Activated CD8-positive, alpha-beta memory T cell treated with anti-CD3 and anti-CD28 coated beads for 48 hours (primary cell): ENCODE data around the gene AZIN2.
A peak's percentile ranks its signal among the peaks of the same experiment; 100 is the strongest.
"Not testable (repeated sequence)": the region's sequence is repeated elsewhere in the genome, so short reads cannot be mapped to it uniquely, and the experiment has no call there.

Experiments used
- DNase-seq, 3 experiments: peaks; one replicate each; pipeline ENCODE4 v3.0.0-alpha.2; 2020; ENCODE audit warnings: low read depth in 2 of 3, low spot score in 2 of 3

Gene AZIN2

GRCh38 chr1:33126411-33127000, 45.6 kb downstream of the AZIN2 start:
- no peak for DNase-seq

DNA sequence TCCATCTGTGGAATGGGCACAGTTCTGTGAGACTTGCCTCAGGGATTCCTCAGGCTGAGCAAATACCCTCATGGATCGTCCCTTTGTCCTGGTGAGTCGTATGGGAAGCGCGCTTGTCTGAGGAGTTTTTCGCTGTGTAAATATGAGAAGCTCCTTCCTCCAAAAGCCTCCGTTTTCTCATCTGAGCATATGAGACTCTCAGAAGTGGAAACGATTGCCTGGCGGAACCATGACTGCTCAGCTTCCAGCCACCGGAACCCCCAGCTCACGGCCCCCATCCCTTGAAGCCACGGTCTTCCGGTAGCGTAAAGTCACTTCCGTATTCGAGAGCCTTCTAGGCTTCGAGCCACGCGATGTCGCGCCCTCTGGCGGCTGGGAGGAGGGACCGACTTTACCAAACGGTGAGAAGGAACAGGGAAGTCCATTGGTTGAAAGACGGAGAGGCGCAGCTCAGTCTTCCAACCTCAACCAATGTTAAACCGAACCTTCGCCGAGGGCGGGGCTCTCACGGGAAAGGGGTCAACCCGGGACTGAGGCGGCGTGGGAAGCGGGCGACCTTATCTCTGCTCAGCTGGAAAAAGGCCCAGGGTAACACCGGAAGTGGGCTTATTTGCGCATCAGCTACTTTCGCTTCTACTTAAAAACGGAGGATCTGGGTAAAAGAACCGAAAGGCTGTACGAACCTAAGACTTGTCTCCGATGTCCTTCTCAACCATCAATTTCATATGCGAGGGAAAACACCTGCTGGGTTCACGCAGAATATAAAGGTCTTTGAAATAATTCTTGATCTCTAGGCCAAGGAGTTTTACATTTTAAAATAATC, 46.3 kb downstream of the AZIN2 start:
- peak; percentile 91 to 97 (median 91) for DNase-seq

DNA sequence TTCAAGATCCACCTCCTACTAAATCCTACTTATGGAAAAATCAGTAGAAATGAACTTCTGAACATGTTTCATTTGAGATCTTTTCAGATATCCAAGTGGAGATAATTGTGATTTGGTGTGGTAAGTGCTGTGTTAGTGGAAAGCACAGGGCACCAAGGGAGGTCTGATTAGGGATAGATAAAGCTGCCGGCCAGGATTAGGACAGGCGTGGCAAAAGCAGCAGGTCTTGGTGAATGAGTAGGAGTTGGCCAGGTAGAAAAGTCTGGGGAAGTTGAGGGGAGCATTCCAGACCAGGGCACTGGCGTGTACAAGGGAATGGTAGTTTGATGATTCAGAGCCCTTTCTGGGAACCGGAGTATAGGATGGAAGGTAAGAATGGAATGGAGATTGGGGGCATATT, 47.8 kb downstream of the AZIN2 start:
- no peak for DNase-seq

DNA sequence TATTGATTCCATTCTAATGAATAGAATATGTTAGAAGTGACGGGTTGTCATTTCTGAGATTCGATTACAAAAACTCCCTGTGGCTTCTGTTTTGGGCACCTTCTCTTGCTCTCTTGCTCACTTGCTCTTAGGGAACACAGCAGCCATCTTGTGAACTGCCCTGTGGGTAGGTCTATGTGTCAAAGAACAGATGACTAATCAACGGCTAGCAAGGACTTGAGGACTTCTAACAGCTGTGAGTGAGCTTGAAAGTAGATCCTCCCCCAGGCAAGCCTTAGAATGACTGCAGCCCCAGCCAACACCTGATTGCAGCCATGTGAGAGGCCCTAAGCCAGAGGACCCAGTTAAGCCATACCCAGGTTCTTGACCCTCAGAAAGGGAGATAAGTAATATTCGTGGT, 49.3 kb downstream of the AZIN2 start:
- DNase-seq = no peak

GRCh38 chr1:33131191-33131590, 50.2 kb downstream of the AZIN2 start:
- DNase-seq = no peak

- DNase-seq = no peak
Observed at GRCh38 chr1:33132549-33132948, 51.6 kb downstream of the AZIN2 start.

- DNase-seq = no peak
Observed at GRCh38 chr1:33133478-33134105, 52.6 kb downstream of the AZIN2 start.

GRCh38 chr1:33136041-33136440, 55.1 kb downstream of the AZIN2 start:
- not testable (repeated sequence) for DNase-seq

DNA sequence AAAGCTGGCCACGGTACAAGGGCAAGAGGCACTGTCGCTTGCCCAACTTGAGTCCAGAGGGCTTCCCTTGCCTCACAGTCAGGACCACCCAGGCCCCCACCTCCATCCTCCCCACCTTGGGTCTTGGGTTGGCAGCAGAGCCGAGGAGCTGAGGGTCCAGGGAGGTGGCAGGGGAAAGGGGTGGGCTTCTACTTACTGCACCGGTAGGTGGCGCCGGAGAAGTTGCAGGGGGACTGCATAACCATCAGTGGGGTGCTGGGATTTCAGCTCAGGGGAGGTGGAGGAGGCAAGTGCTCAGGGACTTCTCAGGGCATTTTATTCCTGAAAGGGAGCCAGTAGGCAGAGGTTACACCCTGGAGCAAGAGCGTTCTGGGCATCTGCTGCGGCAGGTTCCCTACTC, 56.8 kb downstream of the AZIN2 start:
- DNase-seq = peak in 1 of 3 experiments; percentile 13

- DNase-seq = no peak
Observed at GRCh38 chr1:33140153-33141149, 59.5 kb downstream of the AZIN2 start.

DNA sequence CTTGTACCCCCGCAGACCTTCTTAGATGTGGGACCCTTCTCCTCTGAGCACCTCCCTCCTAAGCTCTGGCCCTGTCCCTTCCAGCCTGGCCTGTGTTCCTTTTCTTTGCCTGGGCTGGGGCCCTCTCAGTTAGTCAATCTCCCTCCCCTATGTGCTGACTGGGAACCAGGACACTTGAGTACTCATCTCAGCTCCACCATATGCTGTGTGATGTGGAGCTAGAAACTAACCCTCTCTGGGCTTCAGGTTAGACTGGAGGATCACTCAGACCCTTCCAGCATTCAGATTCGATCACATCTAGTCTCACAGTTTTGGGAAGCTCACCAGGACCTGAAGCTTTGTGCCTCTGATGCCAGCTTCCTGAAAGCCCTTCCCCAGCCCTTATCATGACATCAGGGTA, 60.3 kb downstream of the AZIN2 start:
- no peak for DNase-seq

DNA sequence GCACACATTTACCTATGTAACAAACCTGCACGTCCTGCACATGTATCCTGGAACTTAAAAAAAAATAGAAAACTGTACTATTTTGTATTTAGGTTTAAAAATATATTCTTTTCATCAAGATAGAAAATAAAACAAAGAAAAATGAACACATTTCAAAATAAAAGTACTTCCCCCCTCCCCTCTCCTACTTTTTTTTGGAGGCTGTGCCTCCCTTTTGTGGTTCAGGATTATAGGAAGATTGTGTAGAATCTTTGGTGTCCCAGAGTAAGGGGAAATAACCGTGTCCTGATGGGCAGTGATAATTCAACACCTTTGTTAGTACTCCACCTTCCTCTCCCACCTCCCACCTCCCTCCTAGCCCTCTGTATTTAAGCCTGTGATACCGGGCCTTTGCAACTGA, 60.8 kb downstream of the AZIN2 start:
- DNase-seq = no peak

GRCh38 chr1:33142483-33143064, 61.6 kb downstream of the AZIN2 start:
- no peak for DNase-seq

- no peak for DNase-seq
Observed at GRCh38 chr1:33143176-33143575, 62.2 kb downstream of the AZIN2 start.

DNA sequence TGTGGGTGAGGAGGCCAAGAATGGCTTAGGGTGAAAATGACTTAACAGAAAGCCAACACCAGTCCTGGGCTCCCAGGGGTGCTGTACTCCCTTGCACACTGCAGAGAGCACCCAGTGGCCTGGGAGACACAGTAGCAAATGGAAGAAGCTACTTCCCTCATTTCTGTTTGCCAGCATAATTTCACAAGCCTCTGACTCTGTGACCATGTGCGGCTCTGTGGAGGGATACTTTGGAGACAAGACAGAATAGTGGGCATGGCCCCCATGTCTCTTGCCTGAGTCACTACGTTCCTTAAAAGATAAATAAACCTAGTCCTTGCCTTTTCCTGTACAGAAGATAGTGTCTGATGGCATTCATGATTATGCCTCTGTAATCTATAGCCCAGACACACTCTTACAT, 62.7 kb downstream of the AZIN2 start:
- DNase-seq = no peak

GRCh38 chr1:33146003-33146402, 65.0 kb downstream of the AZIN2 start:
- DNase-seq = no peak

GRCh38 chr1:33147275-33147996, 66.5 kb downstream of the AZIN2 start:
- DNase-seq = no peak

DNA sequence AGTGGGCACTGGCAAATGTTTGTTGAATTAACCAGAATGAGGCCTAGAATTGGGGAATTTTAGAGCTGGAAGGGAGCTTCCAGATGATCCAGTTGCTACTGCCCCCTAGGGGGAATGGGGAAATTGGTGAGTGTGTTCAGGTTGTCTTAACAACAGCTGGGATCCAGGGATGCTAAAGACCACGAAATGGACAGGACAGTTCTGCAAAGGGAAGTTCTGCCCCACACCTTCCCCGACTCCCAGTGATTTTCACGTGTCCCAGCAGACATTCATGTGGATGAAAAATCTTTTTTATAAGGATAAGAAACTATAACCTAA, 67.0 kb downstream of the AZIN2 start:
- DNase-seq = no peak

GRCh38 chr1:33148615-33149014, 67.7 kb downstream of the AZIN2 start:
- DNase-seq = no peak

DNA sequence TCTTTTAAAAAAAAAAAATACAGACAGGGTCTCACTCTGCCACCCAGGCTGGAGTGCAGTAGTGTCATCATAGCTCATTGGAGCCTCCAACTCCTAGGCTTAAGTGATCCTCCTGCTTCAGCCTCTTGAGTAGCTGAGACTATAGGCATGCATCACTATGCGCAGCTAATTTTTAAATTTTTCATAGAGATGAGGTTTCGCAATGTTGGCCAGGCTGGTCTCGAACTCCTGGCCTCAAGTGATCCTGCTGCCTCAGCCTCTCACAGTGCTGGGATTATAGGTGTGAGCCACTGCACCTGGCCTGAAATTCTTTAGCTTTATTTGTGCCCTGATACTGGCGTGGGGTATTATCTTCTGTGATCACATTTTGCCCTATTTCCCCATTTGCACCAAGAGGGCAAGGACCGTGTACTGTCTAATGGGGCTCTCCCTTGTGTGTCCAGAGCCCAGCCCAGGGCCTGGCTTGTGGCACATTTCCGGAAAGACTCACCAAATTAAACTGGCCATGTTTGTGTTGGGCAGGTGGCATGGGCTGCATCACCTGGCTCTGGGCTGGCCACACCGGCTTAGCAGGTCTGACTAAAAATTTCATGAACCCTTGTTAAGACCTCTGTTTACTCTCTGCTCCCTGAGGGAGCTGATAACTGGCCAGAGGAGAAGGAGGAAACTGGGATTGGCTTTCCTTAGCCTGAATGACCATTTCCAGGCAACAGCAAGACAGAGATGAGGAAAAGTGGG, 68.7 kb downstream of the AZIN2 start:
- no peak for DNase-seq
